WTC11 (cell line): Measurements from ENCODE around the gene FGF3. TPM values are rescaled to one million over a fixed set of nuclear protein-coding genes. Genes with fewer than 3 reads are reported as not detected.

Experiments used
- ATAC-seq: fragments of 200-7000 bp; cut with Tn5 transposase; 2 replicates; pipeline ENCODE4 v1.10.0; 2021; ENCODE audit warnings: mild to moderate bottlenecking, moderate library complexity
- CTCF ChIA-PET: fragments of 300-600 bp; sonication (Branson Sonifier 250); formaldehyde crosslinking; loops from one replicate; lab custom pipeline; 2021; ENCODE audit warnings: antibody characterized with exemption; lab: Charles Lee
- POLR2A ChIA-PET: fragments of 350-600 bp; sonication (Branson Sonifier 250); formaldehyde crosslinking; loops from one replicate; lab custom pipeline; 2021; ENCODE audit warnings: antibody characterized with exemption; lab: Charles Lee
- DNase-seq: peaks from one replicate; pipeline ENCODE4 v3.0.0; 2021; ENCODE audit warnings: low spot score
- H3K27ac Mint-ChIP-seq: 2 replicates; pipeline ENCODE4 v1.8.0; 2021; ENCODE audit warnings: mixed read lengths
- H3K27me3 Mint-ChIP-seq: 2 replicates; pipeline ENCODE4 v1.8.0; 2021; ENCODE audit warnings: low read depth, mild to moderate bottlenecking, moderate library complexity, mixed read lengths
- H3K36me3 Mint-ChIP-seq: 2 replicates; pipeline ENCODE4 v1.8.0; 2021; ENCODE audit warnings: mixed read lengths
- H3K4me1 Mint-ChIP-seq: 2 replicates; pipeline ENCODE4 v1.8.0; 2022; ENCODE audit warnings: mixed read lengths
- H3K4me3 Mint-ChIP-seq: 2 replicates; pipeline ENCODE4 v1.8.0; 2021; ENCODE audit warnings: mild to moderate bottlenecking, moderate library complexity, mixed read lengths
- H3K9me3 Mint-ChIP-seq: 2 replicates; pipeline ENCODE4 v1.8.0; 2021; ENCODE audit warnings: mixed read lengths
- ATF1 ChIP-seq: sonication (generic); formaldehyde crosslinking; IDR thresholded peaks from 2 replicates; pipeline ENCODE4 v1.8.1; 2023; ENCODE audit warnings: mild to moderate bottlenecking, moderate library complexity, missing genetic modification reagents
- ATF3 ChIP-seq: sonication (generic); formaldehyde crosslinking; conservative IDR thresholded peaks from 2 replicates; pipeline ENCODE4 v1.8.1; 2022; ENCODE audit warnings: mild to moderate bottlenecking, missing genetic modification reagents
- ATF6 ChIP-seq: sonication (generic); formaldehyde crosslinking; IDR thresholded peaks from 2 replicates; pipeline ENCODE4 v1.8.1; 2023; ENCODE audit warnings: mild to moderate bottlenecking, missing genetic modification reagents
- CREB1 ChIP-seq: sonication (generic); formaldehyde crosslinking; IDR thresholded peaks from 2 replicates; pipeline ENCODE4 v1.8.0; 2023; ENCODE audit warnings: mild to moderate bottlenecking, missing genetic modification reagents
- E2F4 ChIP-seq: sonication (generic); formaldehyde crosslinking; IDR thresholded peaks from 2 replicates; pipeline ENCODE4 v1.8.1; 2022; ENCODE audit warnings: low read depth, mild to moderate bottlenecking, moderate library complexity, missing genetic modification reagents, borderline replicate concordance
- ELF4 ChIP-seq: sonication (generic); formaldehyde crosslinking; IDR thresholded peaks from 2 replicates; pipeline ENCODE4 v1.8.1; 2022; ENCODE audit warnings: low read depth, mild to moderate bottlenecking, moderate library complexity, missing genetic modification reagents
- ESRRA ChIP-seq: sonication (generic); formaldehyde crosslinking; IDR thresholded peaks from 2 replicates; pipeline ENCODE4 v1.8.1; 2022; ENCODE audit warnings: mild to moderate bottlenecking, missing genetic modification reagents, borderline replicate concordance
- IRF2 ChIP-seq: sonication (generic); formaldehyde crosslinking; IDR thresholded peaks from 2 replicates; pipeline ENCODE4 v1.8.0; 2022; ENCODE audit warnings: low read depth, missing genetic modification reagents, borderline replicate concordance
- JUN ChIP-seq: sonication (generic); formaldehyde crosslinking; IDR thresholded peaks from 2 replicates; pipeline ENCODE4 v1.8.0; 2023; ENCODE audit warnings: mild to moderate bottlenecking, missing genetic modification reagents
- KAT7 ChIP-seq: sonication (generic); formaldehyde crosslinking; IDR thresholded peaks from 2 replicates; pipeline ENCODE4 v1.8.1; 2023; ENCODE audit warnings: missing genetic modification reagents, mild to moderate bottlenecking, borderline replicate concordance
- MLX ChIP-seq: sonication (generic); formaldehyde crosslinking; IDR thresholded peaks from 2 replicates; pipeline ENCODE4 v1.8.1; 2023; ENCODE audit warnings: mild to moderate bottlenecking, missing genetic modification reagents, moderate library complexity
- RORB ChIP-seq: fragments of 250-450 bp; sonication (Bioruptor Pico); IDR thresholded peaks from 2 replicates; pipeline ENCODE4 v1.9.0; 2021; ENCODE audit warnings: mild to moderate bottlenecking
- SOX15 ChIP-seq: fragments of 250-450 bp; sonication (Bioruptor Pico); IDR thresholded peaks from 2 replicates; pipeline ENCODE4 v1.9.0; 2021; ENCODE audit warnings: mild to moderate bottlenecking
- TCF7 ChIP-seq: sonication (generic); formaldehyde crosslinking; IDR thresholded peaks from 2 replicates; pipeline ENCODE4 v1.8.0; 2022; ENCODE audit warnings: mild to moderate bottlenecking, low read depth, missing genetic modification reagents, moderate library complexity
- USF1 ChIP-seq: sonication (generic); formaldehyde crosslinking; IDR thresholded peaks from 2 replicates; pipeline ENCODE4 v1.8.0; 2022; ENCODE audit warnings: mild to moderate bottlenecking, missing genetic modification reagents
- ZNF396 ChIP-seq: fragments of 250-450 bp; sonication (Bioruptor Pico); IDR thresholded peaks from 2 replicates; pipeline ENCODE4 v1.8.0; 2021; ENCODE audit warnings: mild to moderate bottlenecking, moderate library complexity, borderline replicate concordance
- ZNF416 ChIP-seq: fragments of 250-450 bp; sonication (Bioruptor Pico); IDR thresholded peaks from 2 replicates; pipeline ENCODE4 v1.9.0; 2021; ENCODE audit warnings: mild to moderate bottlenecking, inconsistent platforms
- ZNF512 ChIP-seq: sonication (generic); formaldehyde crosslinking; IDR thresholded peaks from 2 replicates; pipeline ENCODE4 v1.8.1; 2022; ENCODE audit warnings: missing genetic modification reagents, borderline replicate concordance
- ZNF532 ChIP-seq: fragments of 250-450 bp; sonication (Bioruptor Pico); IDR thresholded peaks from 2 replicates; pipeline ENCODE4 v1.9.0; 2021; ENCODE audit warnings: mild to moderate bottlenecking, borderline replicate concordance
- total RNA-seq: library from RNA; stranded (reverse); gene quantifications from 3 replicates; pipeline ENCODE4 v1.2.3, GENCODE V29; 2021

FGF3 gene
- total RNA-seq, 1 experiment from 2014 or later, result not detected

- Mint-ChIP-seq H3K36me3 (no peaks in the 10 kb centered on the region), H3K4me1 (peaks cover 4% of the 10 kb centered on the region; the same call in 1 of the 2 replicates), H3K27me3 (peaks cover 33% of the 10 kb centered on the region), H3K9me3 (no peaks in the 10 kb centered on the region), H3K27ac (no peak overlapping the region), H3K4me3 (no peak overlapping the region)
- no peak for ATAC-seq
- ChIA-PET CTCF (interaction anchor here (2.1 kb wide), 1 partner anchor 10 kb away, joined by 9 read pairs; no protein-coding TSS in a partner anchor), POLR2A (interaction anchor here (0.7 kb wide), 1 partner anchor 11 kb away, joined by 6 read pairs; no protein-coding TSS in a partner anchor)
- no peak for TF ChIP-seq ZNF396 (CRISPR knock-in tag)
- TF ChIP-seq MLX (CRISPR knock-in tag), result no peak
- no peak for TF ChIP-seq TCF7 (CRISPR knock-in tag)
- no peak for TF ChIP-seq ELF4
- TF ChIP-seq ZNF512 (CRISPR knock-in tag), result no peak
- no peak for TF ChIP-seq JUN (CRISPR knock-in tag)
- DNase-seq, result no peak
These were observed 7.8 kb downstream of the FGF3 start for GRCh38 chr11:69811431-69811830.

GRCh38 chr11:69810289-69811118 is 8.7 kb downstream of the FGF3 start:
- CTCF ChIA-PET, result interaction anchor here (0.6 to 1.4 kb wide), 3 partner anchors 7 to 106 kb away, joined by 3 to 6 read pairs (median 3); no protein-coding TSS in a partner anchor
- no peak for DNase-seq
- Mint-ChIP-seq H3K4me3 (no peak overlapping the region), H3K27me3 (peaks cover 23% of the 10 kb centered on the region), H3K36me3 (no peaks in the 10 kb centered on the region), H3K4me1 (peaks cover 4% of the 10 kb centered on the region; the same call in 1 of the 2 replicates), H3K27ac (no peak overlapping the region), H3K9me3 (no peaks in the 10 kb centered on the region)
- POLR2A ChIA-PET, result no interaction called here
- no peak for ATAC-seq
- no peak for TF ChIP-seq CREB1 (CRISPR knock-in tag)
- no peak for TF ChIP-seq MLX (CRISPR knock-in tag)
- no peak for TF ChIP-seq ESRRA (CRISPR knock-in tag)
- TF ChIP-seq ATF3, result no peak
- no peak for TF ChIP-seq RORB (CRISPR knock-in tag)
- TF ChIP-seq IRF2 (CRISPR knock-in tag), result no peak
- no peak for TF ChIP-seq USF1 (CRISPR knock-in tag)
- TF ChIP-seq ATF6 (CRISPR knock-in tag), result no peak
- no peak for TF ChIP-seq E2F4 (CRISPR knock-in tag)
- no peak for TF ChIP-seq ZNF532 (CRISPR knock-in tag)
- no peak for TF ChIP-seq KAT7 (CRISPR knock-in tag)
- TF ChIP-seq SOX15 (CRISPR knock-in tag), result no peak
- TF ChIP-seq ATF1, result no peak
- TF ChIP-seq ZNF416 (CRISPR knock-in tag), result no peak
